ENCODE measurements around the gene CSNK1G1.
A peak's percentile ranks its signal among the peaks of the same experiment; 100 is the strongest.

Gene CSNK1G1

GRCh38 chr15:64182859-64183370, 173.1 kb downstream of the CSNK1G1 start:
- no peaks in the 10 kb centered on the region for H4K20me1 ChIP-seq (ENCODE audit: insufficient read depth, low read length)
- peaks cover 14% of the 10 kb centered on the region for H3K4me1 ChIP-seq (ENCODE audit: insufficient read depth, low read length, severe bottlenecking)
- TF ChIP-seq EZH2 (IDR thresholded peaks at IDR 0.05; ENCODE audit: borderline replicate concordance, low read length) (no peak), CTCF (IDR thresholded peaks at IDR 0.05; ENCODE audit: low read length) (no peak)
- no peak overlapping the region for H3K4me3 ChIP-seq (ENCODE audit: low read depth, low read length, poor library complexity, severe bottlenecking)
- H3K9me3 ChIP-seq (ENCODE audit: low read length) = no peaks in the 10 kb centered on the region
- H3K9ac ChIP-seq (ENCODE audit: low read length) = no peak overlapping the region
- no peak overlapping the region for H2AFZ ChIP-seq (ENCODE audit: low read length)
- peaks cover 10% of the 10 kb centered on the region for H3K36me3 ChIP-seq (ENCODE audit: insufficient read depth, low read length)
- no peaks in the 10 kb centered on the region for H3K79me2 ChIP-seq (ENCODE audit: insufficient read depth, low read length)
- H3K4me2 ChIP-seq (ENCODE audit: low read length) = no peak overlapping the region
- H3K9me2 ChIP-seq (ENCODE audit: low read depth, low read length) = no peaks in the 10 kb centered on the region
- H3K27ac ChIP-seq (ENCODE audit: low read depth, low read length, poor library complexity, severe bottlenecking) = no peak overlapping the region
- H3F3A ChIP-seq (ENCODE audit: insufficient read depth, low read length) = no peaks in the 10 kb centered on the region
- no peaks in the 10 kb centered on the region for H3K27me3 ChIP-seq (ENCODE audit: insufficient read depth, low read length)

GRCh38 chr15:64180235-64180824, 175.6 kb downstream of the CSNK1G1 start:
- peaks cover 14% of the 10 kb centered on the region for H3K4me1 ChIP-seq (ENCODE audit: insufficient read depth, low read length, severe bottlenecking)
- no peaks in the 10 kb centered on the region for H3K27me3 ChIP-seq (ENCODE audit: insufficient read depth, low read length)
- peak overlapping the region; percentile 9; the same call in 1 of the 2 replicates for H3K9ac ChIP-seq (ENCODE audit: low read length)
- H3K9me3 ChIP-seq (ENCODE audit: low read length) = no peaks in the 10 kb centered on the region
- no peak overlapping the region for H3K4me3 ChIP-seq (ENCODE audit: low read depth, low read length, poor library complexity, severe bottlenecking)
- H3F3A ChIP-seq (ENCODE audit: insufficient read depth, low read length) = no peaks in the 10 kb centered on the region
- peaks cover 20% of the 10 kb centered on the region; the same call in 1 of the 2 replicates for H3K36me3 ChIP-seq (ENCODE audit: insufficient read depth, low read length)
- no peaks in the 10 kb centered on the region for H3K9me2 ChIP-seq (ENCODE audit: low read depth, low read length)
- no peaks in the 10 kb centered on the region for H3K79me2 ChIP-seq (ENCODE audit: insufficient read depth, low read length)
- no peak overlapping the region for H2AFZ ChIP-seq (ENCODE audit: low read length)
- peak overlapping the region; percentile 32; the same call in 1 of the 2 replicates for H3K4me2 ChIP-seq (ENCODE audit: low read length)
- peak overlapping the region; percentile 30 for H3K27ac ChIP-seq (ENCODE audit: low read depth, low read length, poor library complexity, severe bottlenecking)
- TF ChIP-seq CTCF (IDR thresholded peaks at IDR 0.05; ENCODE audit: low read length) = no peak
- no peak for TF ChIP-seq EZH2 (IDR thresholded peaks at IDR 0.05; ENCODE audit: borderline replicate concordance, low read length)
- H4K20me1 ChIP-seq (ENCODE audit: insufficient read depth, low read length) = no peaks in the 10 kb centered on the region

- H3K9ac ChIP-seq (ENCODE audit: low read length) = no peak overlapping the region
- peaks cover 22% of the 10 kb centered on the region; the same call in 1 of the 2 replicates for H3K36me3 ChIP-seq (ENCODE audit: insufficient read depth, low read length)
- H3K4me3 ChIP-seq (ENCODE audit: low read depth, low read length, poor library complexity, severe bottlenecking) = no peak overlapping the region
- no peak overlapping the region for H2AFZ ChIP-seq (ENCODE audit: low read length)
- H3F3A ChIP-seq (ENCODE audit: insufficient read depth, low read length) = no peaks in the 10 kb centered on the region
- peaks cover 26% of the 10 kb centered on the region for H3K4me1 ChIP-seq (ENCODE audit: insufficient read depth, low read length, severe bottlenecking)
- no peaks in the 10 kb centered on the region for H3K27me3 ChIP-seq (ENCODE audit: insufficient read depth, low read length)
- no peak overlapping the region for H3K4me2 ChIP-seq (ENCODE audit: low read length)
- no peaks in the 10 kb centered on the region for H3K9me3 ChIP-seq (ENCODE audit: low read length)
- no peak overlapping the region for H3K27ac ChIP-seq (ENCODE audit: low read depth, low read length, poor library complexity, severe bottlenecking)
- H3K9me2 ChIP-seq (ENCODE audit: low read depth, low read length) = no peaks in the 10 kb centered on the region
- TF ChIP-seq EZH2 (IDR thresholded peaks at IDR 0.05; ENCODE audit: borderline replicate concordance, low read length) = no peak
- TF ChIP-seq CTCF (IDR thresholded peaks at IDR 0.05; ENCODE audit: low read length) = no peak
- H3K79me2 ChIP-seq (ENCODE audit: insufficient read depth, low read length) = peaks cover 9% of the 10 kb centered on the region
- H4K20me1 ChIP-seq (ENCODE audit: insufficient read depth, low read length) = no peaks in the 10 kb centered on the region
These were observed 189.7 kb downstream of the CSNK1G1 start for GRCh38 chr15:64166102-64166890.

Measured in OCI-LY1 (cell line).